PFSK-1 (cell line): ENCODE measurements around the gene OVOL3.

Source experiments
- FOXP2 ChIP-seq: optimal IDR thresholded peaks from 2 replicates; pipeline ENCODE3; 2011; ENCODE audit warnings: borderline replicate concordance, control low read depth, inconsistent platforms; ENCODE audit not compliant: insufficient read depth; ENCODE audit errors: extremely low read length, extremely low read depth
- POLR2AphosphoS5 ChIP-seq: IDR thresholded peaks from 2 replicates; pipeline ENCODE4 v1.6.1; 2012; ENCODE audit warnings: low read depth, mild to moderate bottlenecking, control low read depth, low read length, moderate library complexity
- SIN3A ChIP-seq: IDR thresholded peaks from 2 replicates; pipeline ENCODE4 v1.6.1; 2012; ENCODE audit warnings: mild to moderate bottlenecking, low read length, moderate library complexity, borderline replicate concordance; ENCODE audit not compliant: insufficient read depth
- TAF1 ChIP-seq: IDR thresholded peaks from 2 replicates; pipeline ENCODE4 v1.6.1; 2012; ENCODE audit warnings: low read length, control low read depth, borderline replicate concordance; ENCODE audit not compliant: insufficient read depth
- TF ChIP-seq, protein P1 (sequence below), 2 experiments: IDR thresholded peaks; 2 replicates each; pipeline versions ENCODE4 v1.6.1 to v1.8.0; 2011 to 2012; ENCODE audit warnings: low read depth in 2 of 2, low read length in 2 of 2, control low read depth in 1 of 2, inconsistent platforms in 1 of 2, mild to moderate bottlenecking in 1 of 2, moderate library complexity in 1 of 2; ENCODE audit not compliant: insufficient read depth in 1 of 2

Gene OVOL3

GRCh38 chr19:36084231-36085009 lies 26.5 kb upstream of the OVOL3 start:
- TF ChIP-seq POLR2AphosphoS5 (no peak), FOXP2 (no peak), TAF1 (no peak), SIN3A (no peak)
- TF ChIP-seq, protein P1, sequence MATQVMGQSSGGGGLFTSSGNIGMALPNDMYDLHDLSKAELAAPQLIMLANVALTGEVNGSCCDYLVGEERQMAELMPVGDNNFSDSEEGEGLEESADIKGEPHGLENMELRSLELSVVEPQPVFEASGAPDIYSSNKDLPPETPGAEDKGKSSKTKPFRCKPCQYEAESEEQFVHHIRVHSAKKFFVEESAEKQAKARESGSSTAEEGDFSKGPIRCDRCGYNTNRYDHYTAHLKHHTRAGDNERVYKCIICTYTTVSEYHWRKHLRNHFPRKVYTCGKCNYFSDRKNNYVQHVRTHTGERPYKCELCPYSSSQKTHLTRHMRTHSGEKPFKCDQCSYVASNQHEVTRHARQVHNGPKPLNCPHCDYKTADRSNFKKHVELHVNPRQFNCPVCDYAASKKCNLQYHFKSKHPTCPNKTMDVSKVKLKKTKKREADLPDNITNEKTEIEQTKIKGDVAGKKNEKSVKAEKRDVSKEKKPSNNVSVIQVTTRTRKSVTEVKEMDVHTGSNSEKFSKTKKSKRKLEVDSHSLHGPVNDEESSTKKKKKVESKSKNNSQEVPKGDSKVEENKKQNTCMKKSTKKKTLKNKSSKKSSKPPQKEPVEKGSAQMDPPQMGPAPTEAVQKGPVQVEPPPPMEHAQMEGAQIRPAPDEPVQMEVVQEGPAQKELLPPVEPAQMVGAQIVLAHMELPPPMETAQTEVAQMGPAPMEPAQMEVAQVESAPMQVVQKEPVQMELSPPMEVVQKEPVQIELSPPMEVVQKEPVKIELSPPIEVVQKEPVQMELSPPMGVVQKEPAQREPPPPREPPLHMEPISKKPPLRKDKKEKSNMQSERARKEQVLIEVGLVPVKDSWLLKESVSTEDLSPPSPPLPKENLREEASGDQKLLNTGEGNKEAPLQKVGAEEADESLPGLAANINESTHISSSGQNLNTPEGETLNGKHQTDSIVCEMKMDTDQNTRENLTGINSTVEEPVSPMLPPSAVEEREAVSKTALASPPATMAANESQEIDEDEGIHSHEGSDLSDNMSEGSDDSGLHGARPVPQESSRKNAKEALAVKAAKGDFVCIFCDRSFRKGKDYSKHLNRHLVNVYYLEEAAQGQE (IDR thresholded peaks at IDR 0.05; ENCODE audit: insufficient read depth in 1 of 2, low read depth in 2 of 2, low read length in 2 of 2): no peak

- TF ChIP-seq POLR2AphosphoS5 (no peak), SIN3A (no peak), FOXP2 (no peak), TAF1 (no peak)
- TF ChIP-seq, protein P1 (IDR thresholded peaks at IDR 0.05; ENCODE audit: insufficient read depth in 1 of 2, low read depth in 2 of 2, low read length in 2 of 2): no peak
These were observed 24.6 kb upstream of the OVOL3 start for GRCh38 chr19:36086326-36086725.

GRCh38 chr19:36089847-36090246 lies 21.1 kb upstream of the OVOL3 start:
- TF ChIP-seq POLR2AphosphoS5 (no peak), TAF1 (no peak), SIN3A (no peak), FOXP2 (no peak)
- TF ChIP-seq, protein P1 (IDR thresholded peaks at IDR 0.05; ENCODE audit: insufficient read depth in 1 of 2, low read depth in 2 of 2, low read length in 2 of 2): no peak

DNA sequence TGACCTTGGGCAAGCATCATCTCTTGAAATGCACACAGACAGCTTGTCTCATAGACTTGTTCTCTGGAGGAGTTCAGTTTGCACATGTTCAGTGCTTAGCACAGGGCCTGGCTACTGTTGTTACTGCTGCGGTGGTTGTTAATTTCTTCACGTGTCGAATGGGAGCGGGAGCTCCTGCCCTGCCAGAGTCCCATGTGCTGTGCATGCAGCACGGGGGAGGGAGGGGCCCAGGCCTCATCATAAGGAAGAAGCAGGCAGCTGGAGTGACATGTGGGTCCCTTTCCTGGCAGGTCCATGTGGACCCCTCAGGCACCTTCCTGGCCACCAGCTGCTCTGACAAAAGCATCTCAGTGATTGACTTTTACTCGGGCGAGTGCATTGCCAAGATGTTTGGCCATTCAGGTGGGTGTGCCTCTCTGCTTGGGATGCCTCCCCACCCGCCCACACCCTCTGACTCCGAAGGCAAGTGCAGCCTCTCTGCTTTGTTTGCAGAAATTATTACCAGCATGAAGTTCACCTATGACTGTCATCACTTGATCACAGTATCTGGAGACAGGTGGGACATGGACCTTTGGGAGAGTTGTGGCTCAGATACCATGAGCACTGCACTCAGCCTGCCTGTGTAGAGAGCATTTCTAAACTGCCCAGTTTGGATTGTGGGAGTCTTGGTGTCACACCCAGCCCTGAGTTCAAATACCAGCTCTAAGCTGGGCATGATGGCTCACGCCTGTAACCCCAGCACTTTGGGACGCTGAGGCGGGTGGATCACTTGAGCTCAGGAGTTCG lies 19.8 kb upstream of the OVOL3 start:
- TF ChIP-seq SIN3A (no peak), TAF1 (no peak), POLR2AphosphoS5 (no peak), FOXP2 (no peak)
- TF ChIP-seq, protein P1 (IDR thresholded peaks at IDR 0.05; ENCODE audit: insufficient read depth in 1 of 2, low read depth in 2 of 2, low read length in 2 of 2): no peak
